GM23248 (cell line): Measurements from ENCODE around the gene PTPN20.

Experiments
- EZH2 ChIP-seq: fragments of 200-600 bp; sonication (generic); IDR thresholded peaks from 2 replicates; pipeline ENCODE4 v1.6.1; 2018; ENCODE audit warnings: antibody characterized with exemption, mild to moderate bottlenecking; ENCODE audit not compliant: insufficient read depth, poor library complexity, severe bottlenecking
- EZH2phosphoT487 ChIP-seq: fragments of 200-600 bp; sonication (generic); IDR thresholded peaks from 2 replicates; pipeline ENCODE4 v1.6.1; 2018; ENCODE audit warnings: antibody characterized with exemption, moderate library complexity, mild to moderate bottlenecking, low read depth; ENCODE audit not compliant: insufficient read depth

GRCh38 chr10:47021850-47022249 is 110.6 kb downstream of the PTPN20 start:
- TF ChIP-seq EZH2, result no peak
- TF ChIP-seq EZH2phosphoT487, result no peak
